GM23338 (cell line): ENCODE measurements around the gene POLDIP3.

Source experiments
- CREB1 ChIP-seq: fragments of 250-450 bp; sonication (Bioruptor Pico); IDR thresholded peaks from 2 replicates; pipeline ENCODE4 v1.5.0; 2020; ENCODE audit warnings: low read depth, mild to moderate bottlenecking, moderate library complexity
- CTCF ChIP-seq, 2 experiments: fragments of 200-600 bp in 1 of 2; sonication (generic) in 1 of 2; conservative IDR thresholded peaks; 2 replicates each; pipeline versions ENCODE4 v1.5.1 to v1.6.1; 2016 to 2017; ENCODE audit warnings: antibody characterized with exemption in 2 of 2, low read depth in 2 of 2, mild to moderate bottlenecking in 2 of 2, moderate library complexity in 1 of 2
- EZH2 ChIP-seq: fragments of 200-600 bp; sonication (generic); IDR thresholded peaks from one replicate; pipeline ENCODE4 v1.8.0; 2017; ENCODE audit warnings: antibody characterized with exemption, mild to moderate bottlenecking, low read depth; ENCODE audit not compliant: unreplicated experiment
- EZH2phosphoT487 ChIP-seq: fragments of 200-600 bp; sonication (generic); IDR thresholded peaks from one replicate; pipeline ENCODE4 v1.8.1; 2018; ENCODE audit warnings: antibody characterized with exemption; ENCODE audit not compliant: unreplicated experiment
- JUNB ChIP-seq: IDR thresholded peaks from one replicate; pipeline ENCODE4 v1.6.1; 2016; ENCODE audit warnings: antibody characterized with exemption; ENCODE audit not compliant: unreplicated experiment
- NANOG ChIP-seq: IDR thresholded peaks from 2 replicates; pipeline ENCODE4 v1.6.1; 2016; ENCODE audit warnings: antibody characterized with exemption, borderline replicate concordance
- POLR2AphosphoS5 ChIP-seq: IDR thresholded peaks from 2 replicates; pipeline ENCODE4 v1.6.1; 2016; ENCODE audit warnings: antibody characterized with exemption, low read depth
- STAT1 ChIP-seq: IDR thresholded peaks from one replicate; pipeline ENCODE4 v1.6.1; 2016; ENCODE audit warnings: antibody characterized with exemption; ENCODE audit not compliant: unreplicated experiment
- ZNF114 ChIP-seq: fragments of 250-450 bp; sonication (Bioruptor Pico); IDR thresholded peaks from 2 replicates; pipeline ENCODE4 v1.5.0; 2020; ENCODE audit warnings: mild to moderate bottlenecking, moderate library complexity
- TF ChIP-seq, protein P1 (sequence below): IDR thresholded peaks from one replicate; pipeline ENCODE4 v1.6.1; 2018; ENCODE audit warnings: antibody characterized with exemption; ENCODE audit not compliant: unreplicated experiment

GRCh38 chr22:42625416-42625815, 10.7 kb upstream of the POLDIP3 start:
- TF ChIP-seq CTCF (conservative IDR thresholded peaks at IDR 0.05; ENCODE audit: low read depth in 2 of 2) (no peak), EZH2phosphoT487 (no peak), EZH2 (no peak), CREB1 (CRISPR knock-in tag) (no peak), ZNF114 (CRISPR knock-in tag) (no peak), POLR2AphosphoS5 (no peak), JUNB (no peak), NANOG (no peak), STAT1 (no peak)
- TF ChIP-seq, protein P1, sequence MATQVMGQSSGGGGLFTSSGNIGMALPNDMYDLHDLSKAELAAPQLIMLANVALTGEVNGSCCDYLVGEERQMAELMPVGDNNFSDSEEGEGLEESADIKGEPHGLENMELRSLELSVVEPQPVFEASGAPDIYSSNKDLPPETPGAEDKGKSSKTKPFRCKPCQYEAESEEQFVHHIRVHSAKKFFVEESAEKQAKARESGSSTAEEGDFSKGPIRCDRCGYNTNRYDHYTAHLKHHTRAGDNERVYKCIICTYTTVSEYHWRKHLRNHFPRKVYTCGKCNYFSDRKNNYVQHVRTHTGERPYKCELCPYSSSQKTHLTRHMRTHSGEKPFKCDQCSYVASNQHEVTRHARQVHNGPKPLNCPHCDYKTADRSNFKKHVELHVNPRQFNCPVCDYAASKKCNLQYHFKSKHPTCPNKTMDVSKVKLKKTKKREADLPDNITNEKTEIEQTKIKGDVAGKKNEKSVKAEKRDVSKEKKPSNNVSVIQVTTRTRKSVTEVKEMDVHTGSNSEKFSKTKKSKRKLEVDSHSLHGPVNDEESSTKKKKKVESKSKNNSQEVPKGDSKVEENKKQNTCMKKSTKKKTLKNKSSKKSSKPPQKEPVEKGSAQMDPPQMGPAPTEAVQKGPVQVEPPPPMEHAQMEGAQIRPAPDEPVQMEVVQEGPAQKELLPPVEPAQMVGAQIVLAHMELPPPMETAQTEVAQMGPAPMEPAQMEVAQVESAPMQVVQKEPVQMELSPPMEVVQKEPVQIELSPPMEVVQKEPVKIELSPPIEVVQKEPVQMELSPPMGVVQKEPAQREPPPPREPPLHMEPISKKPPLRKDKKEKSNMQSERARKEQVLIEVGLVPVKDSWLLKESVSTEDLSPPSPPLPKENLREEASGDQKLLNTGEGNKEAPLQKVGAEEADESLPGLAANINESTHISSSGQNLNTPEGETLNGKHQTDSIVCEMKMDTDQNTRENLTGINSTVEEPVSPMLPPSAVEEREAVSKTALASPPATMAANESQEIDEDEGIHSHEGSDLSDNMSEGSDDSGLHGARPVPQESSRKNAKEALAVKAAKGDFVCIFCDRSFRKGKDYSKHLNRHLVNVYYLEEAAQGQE, result no peak
